Keratinocyte (primary cell): Measurements from ENCODE around the gene SCAMP2. TPM values are rescaled to one million over a fixed set of nuclear protein-coding genes. Genes with fewer than 3 reads are reported as not detected.
"Not testable (repeated sequence)": the region's sequence is repeated elsewhere in the genome, so short reads cannot be mapped to it uniquely, and the experiment has no call there.

Experiments
- DNase-seq: peaks from one replicate; pipeline ENCODE4 v3.0.0-alpha.2; 2011; ENCODE audit warnings: low read depth, missing footprints, low spot score
- FAIRE-seq: peaks from 2 replicates; lab custom pipeline; 2011; peaks lifted over from hg19 to GRCh38; lab: Jason Lieb, UNC
- H2AFZ ChIP-seq: 2 replicates; pipeline ENCODE4 v1.6.0; 2012; ENCODE audit warnings: low read length, control low read depth, inconsistent platforms; ENCODE audit not compliant: control insufficient read depth
- H3K27ac ChIP-seq: 2 replicates; pipeline ENCODE4 v1.5.1; 2011; ENCODE audit warnings: low read length; ENCODE audit not compliant: control insufficient read depth, insufficient read depth
- H3K27me3 ChIP-seq: 3 replicates; pipeline ENCODE4 v1.6.0; 2011; ENCODE audit warnings: low read length; ENCODE audit not compliant: control insufficient read depth, insufficient read depth; ENCODE audit errors: extremely low read depth
- H3K36me3 ChIP-seq, 2 experiments: 2 replicates in 1 of 2; 3 replicates in 1 of 2; pipeline ENCODE4 v1.5.1; 2011; ENCODE audit warnings: low read length in 2 of 2, mild to moderate bottlenecking in 1 of 2; ENCODE audit not compliant: control insufficient read depth in 2 of 2, insufficient read depth in 2 of 2; ENCODE audit errors: extremely low read depth in 1 of 2
- H3K4me1 ChIP-seq: 3 replicates; pipeline ENCODE4 v1.5.1; 2011; ENCODE audit warnings: low read length; ENCODE audit not compliant: control insufficient read depth, insufficient read depth; ENCODE audit errors: extremely low read depth
- H3K4me2 ChIP-seq: 3 replicates; pipeline ENCODE4 v1.6.0; 2011; ENCODE audit warnings: low read depth, low read length; ENCODE audit not compliant: control insufficient read depth, insufficient read depth; ENCODE audit errors: extremely low read depth
- H3K4me3 ChIP-seq, 3 experiments: fragments of 200-600 bp in 1 of 3; sonication (generic) in 1 of 3; 2 replicates in 2 of 3; 3 replicates in 1 of 3; pipeline ENCODE4 v1.5.1; 2011 to 2016; ENCODE audit warnings: low read length in 3 of 3, mild to moderate bottlenecking in 3 of 3, control low read depth in 2 of 3, inconsistent platforms in 1 of 3, low read depth in 1 of 3, mixed read lengths in 1 of 3, mixed run types in 1 of 3, moderate library complexity in 1 of 3; ENCODE audit not compliant: control insufficient read depth in 2 of 3, insufficient read depth in 2 of 3; ENCODE audit errors: extremely low read depth in 1 of 3
- H3K79me2 ChIP-seq: 2 replicates; pipeline ENCODE4 v1.6.0; 2012; ENCODE audit warnings: low read length; ENCODE audit not compliant: control insufficient read depth, insufficient read depth
- H3K9ac ChIP-seq: 3 replicates; pipeline ENCODE4 v1.6.0; 2011; ENCODE audit warnings: low read length; ENCODE audit not compliant: control insufficient read depth, insufficient read depth; ENCODE audit errors: extremely low read depth
- H3K9me1 ChIP-seq: 3 replicates; pipeline ENCODE4 v1.6.0; 2011; ENCODE audit warnings: low read length; ENCODE audit not compliant: control insufficient read depth, insufficient read depth; ENCODE audit errors: extremely low read depth
- H3K9me3 ChIP-seq: 2 replicates; pipeline ENCODE4 v1.5.1; 2012; ENCODE audit warnings: low read depth, low read length; ENCODE audit not compliant: control insufficient read depth
- H4K20me1 ChIP-seq: 3 replicates; pipeline ENCODE4 v1.6.0; 2011; ENCODE audit warnings: low read length; ENCODE audit not compliant: control insufficient read depth, insufficient read depth; ENCODE audit errors: extremely low read depth
- CTCF ChIP-seq, 3 experiments: IDR thresholded peaks in 1 of 3; conservative IDR thresholded peaks in 1 of 3; optimal IDR thresholded peaks in 1 of 3; 2 replicates in 2 of 3; 3 replicates in 1 of 3; pipeline versions ENCODE3 to v1.5.1; 2011; ENCODE audit warnings: low read length in 3 of 3, mild to moderate bottlenecking in 3 of 3, moderate library complexity in 2 of 3, control low read depth in 1 of 3, inconsistent platforms in 1 of 3; ENCODE audit not compliant: insufficient read depth in 2 of 3; ENCODE audit errors: extremely low read depth in 1 of 3
- EZH2 ChIP-seq: IDR thresholded peaks from one replicate; pipeline ENCODE4 v1.6.1; 2012; ENCODE audit warnings: inconsistent platforms, mild to moderate bottlenecking, low read length, moderate library complexity
- dilution Hi-C: fragments of 300-500 bp; cut with MboI; formaldehyde crosslinking; loops from one replicate; pipeline ENCODE4 v1.7.0; 2020; ENCODE audit warnings: low sequenced_read_pairs; ENCODE audit not compliant: extremely low pct_ligation_motif_present
- polyA plus RNA-seq, 5 experiments: library from polyadenylated mRNA; depleted of rRNA in 3 of 5; stranded (reverse) in 3 of 5; stranded (forward) in 1 of 5; unstranded in 1 of 5; fragments of >200 nt; gene quantifications; 1 replicate in 1 of 5; 2 replicates in 3 of 5; 3 replicates in 1 of 5; pipeline versions ENCODE4 v1.2.1 to v1.2.3, GENCODE V29; 2011 to 2012; ENCODE audit warnings: missing spikeins in 2 of 5, low read depth in 1 of 5, low replicate concordance in 1 of 5

Gene SCAMP2
- polyA plus RNA-seq, 1 donor (not counting 4 experiments of a cell fraction or from before 2014, with no cell fraction given), result 72.8 TPM

GRCh38 chr15:74917676-74918075, 44.5 kb upstream of the SCAMP2 start:
- H3K4me1 ChIP-seq, result no peaks in the 10 kb centered on the region
- FAIRE-seq, result no peak

GRCh38 chr15:74913799-74914198, 40.6 kb upstream of the SCAMP2 start:
- H3K4me2 ChIP-seq, H3K4me3 ChIP-seq, FAIRE-seq, dilution Hi-C loops, H3K9ac ChIP-seq, DNase-seq, H3K9me1 ChIP-seq, H3K27me3 ChIP-seq, H4K20me1 ChIP-seq, H3K79me2 ChIP-seq, H2AFZ ChIP-seq, H3K27ac ChIP-seq, H3K9me3 ChIP-seq, H3K4me1 ChIP-seq: not testable (repeated sequence)
- H3K36me3 ChIP-seq, result peaks cover 15 to 32% of the 10 kb centered on the region in 2 experiments

More at GRCh38 chr15:74917676-74918075, 44.5 kb upstream of the SCAMP2 start:
- dilution Hi-C loops, result no loop called here
- Histone ChIP-seq H3K9me1 (no peaks in the 10 kb centered on the region), H3K9ac (no peak overlapping the region), H3K36me3 (peaks cover 24 to 25% of the 10 kb centered on the region in 2 experiments), H3K79me2 (no peaks in the 10 kb centered on the region), H3K27me3 (no peaks in the 10 kb centered on the region), H2AFZ (no peak overlapping the region), H4K20me1 (no peaks in the 10 kb centered on the region), H3K4me3 (no peak overlapping the region), H3K27ac (no peak overlapping the region), H3K9me3 (no peaks in the 10 kb centered on the region), H3K4me2 (no peak overlapping the region)
- no peak for DNase-seq
- TF ChIP-seq EZH2 (no peak), CTCF (optimal IDR thresholded peaks at IDR 0.05 in 1 of 3, IDR thresholded peaks at IDR 0.05 in 1 of 3, conservative IDR thresholded peaks at IDR 0.05 in 1 of 3; ENCODE audit: extremely low read depth in 1 of 3, insufficient read depth in 2 of 3, low read length in 3 of 3) (no peak)

GRCh38 chr15:74913041-74913440, 39.9 kb upstream of the SCAMP2 start:
- Histone ChIP-seq H2AFZ (no peak overlapping the region), H3K27ac (no peak overlapping the region), H3K79me2 (no peaks in the 10 kb centered on the region), H3K9me3 (no peaks in the 10 kb centered on the region), H3K36me3 (peaks cover 12 to 29% of the 10 kb centered on the region in 2 experiments), H4K20me1 (no peaks in the 10 kb centered on the region), H3K4me1 (no peaks in the 10 kb centered on the region), H3K4me2 (no peak overlapping the region), H3K27me3 (no peaks in the 10 kb centered on the region), H3K9ac (no peak overlapping the region), H3K9me1 (no peaks in the 10 kb centered on the region), H3K4me3 (no peak overlapping the region)
- TF ChIP-seq CTCF (optimal IDR thresholded peaks at IDR 0.05 in 1 of 3, IDR thresholded peaks at IDR 0.05 in 1 of 3, conservative IDR thresholded peaks at IDR 0.05 in 1 of 3; ENCODE audit: extremely low read depth in 1 of 3, insufficient read depth in 2 of 3, low read length in 3 of 3) (no peak), EZH2 (no peak)
- FAIRE-seq (no peak), DNase-seq (no peak)
- dilution Hi-C loops, result no loop called here
